Measurements from ENCODE around the gene PDGFB.

GRCh38 chr22:39179401-39179827 is 65.4 kb downstream of the PDGFB start:
- TF ChIP-seq EZH2 (IDR thresholded peaks at IDR 0.05): no peak
- TF ChIP-seq POLR2AphosphoS5 (IDR thresholded peaks at IDR 0.05; ENCODE audit: borderline replicate concordance, low read depth, low read length): no peak
- no peak for TF ChIP-seq FOXP2 (optimal IDR thresholded peaks at IDR 0.05; ENCODE audit: control extremely low read depth, extremely low read length, insufficient read depth)

All from SK-N-MC (cell line).